HG02938 (cell line): ENCODE data around the gene ACBD6.
A peak's percentile ranks its signal among the peaks of the same experiment; 100 is the strongest.

Experiments used
- ATAC-seq: cut with Tn5 transposase; IDR thresholded peaks from one replicate; pipeline ENCODE4 v1.9.1; 2021; ENCODE audit warnings: mild to moderate bottlenecking, moderate library complexity; ENCODE audit not compliant: unreplicated experiment

The ACBD6 gene

DNA sequence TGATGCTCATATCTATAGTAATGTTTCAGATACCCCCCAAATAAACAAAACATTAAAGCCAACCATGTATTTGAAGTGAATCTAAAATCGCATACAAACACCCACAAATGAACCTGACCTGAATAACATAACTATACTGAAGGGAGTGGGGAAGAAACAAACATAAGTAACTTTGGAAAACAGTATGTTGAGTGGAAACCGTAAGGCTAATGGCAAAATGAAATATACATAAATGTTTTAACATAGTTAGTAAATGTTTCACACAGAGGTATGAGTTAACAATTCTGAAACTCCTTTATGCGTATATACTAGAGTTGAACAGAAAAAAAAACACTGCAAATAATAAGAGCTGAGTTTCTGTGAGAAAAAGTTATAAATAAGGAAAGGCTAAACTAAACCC is 125.6 kb downstream of the ACBD6 start:
- no peak for ATAC-seq

DNA sequence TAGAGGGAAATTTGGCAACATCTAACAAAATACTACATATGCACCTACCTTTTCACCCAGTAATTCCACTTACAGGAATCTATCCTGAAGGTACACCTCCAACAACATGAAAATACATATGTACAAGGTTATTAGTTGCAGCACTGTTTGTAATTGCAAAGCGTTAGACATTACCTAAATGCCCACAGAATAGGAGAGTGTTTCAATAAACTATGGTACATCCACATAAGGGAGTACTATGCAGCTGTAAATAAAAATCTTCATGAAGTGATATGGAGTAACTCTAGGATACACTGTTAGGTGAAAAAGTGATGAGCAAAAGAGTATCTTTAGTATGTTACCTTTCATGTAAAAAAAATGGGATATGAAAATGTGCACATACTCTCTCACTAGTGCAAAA is 126.1 kb downstream of the ACBD6 start:
- no peak for ATAC-seq

DNA sequence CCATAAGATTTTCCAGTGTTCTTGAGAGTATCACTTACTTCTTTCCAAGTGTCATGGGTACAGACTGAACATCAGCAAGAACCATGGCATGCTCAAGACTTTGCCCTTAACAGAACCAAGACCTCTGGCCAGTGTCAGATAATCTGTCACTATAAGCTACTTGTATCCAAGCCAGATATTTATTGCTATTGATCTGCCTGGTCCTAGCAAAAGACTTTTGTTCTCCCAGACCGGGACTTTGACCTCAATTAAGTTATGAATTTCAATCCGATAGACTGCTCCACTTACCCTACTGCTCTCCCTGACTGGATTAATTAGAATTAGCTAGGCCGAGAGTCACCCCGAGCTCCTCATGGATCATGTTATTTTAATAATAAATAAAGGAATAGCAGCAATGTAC is 129.6 kb downstream of the ACBD6 start:
- no peak for ATAC-seq

DNA sequence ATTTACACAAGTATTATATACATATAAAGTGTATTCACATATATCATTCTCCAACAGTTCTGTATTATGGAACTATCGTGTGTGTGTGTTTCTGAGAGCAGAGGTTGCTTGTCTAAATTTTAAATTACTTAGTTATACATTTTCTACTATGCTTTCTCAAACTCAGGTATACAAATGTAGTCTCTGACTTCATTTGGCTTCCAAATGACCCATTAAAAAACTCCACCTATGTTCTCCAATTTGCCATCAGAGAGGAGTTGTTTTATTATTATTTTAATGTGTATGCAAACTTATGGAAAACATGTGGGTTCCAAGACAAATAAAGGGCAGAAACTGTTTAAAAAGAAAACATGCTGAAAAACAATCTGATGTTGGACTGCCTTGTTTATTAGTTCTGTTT is 131.8 kb downstream of the ACBD6 start:
- no peak for ATAC-seq

DNA sequence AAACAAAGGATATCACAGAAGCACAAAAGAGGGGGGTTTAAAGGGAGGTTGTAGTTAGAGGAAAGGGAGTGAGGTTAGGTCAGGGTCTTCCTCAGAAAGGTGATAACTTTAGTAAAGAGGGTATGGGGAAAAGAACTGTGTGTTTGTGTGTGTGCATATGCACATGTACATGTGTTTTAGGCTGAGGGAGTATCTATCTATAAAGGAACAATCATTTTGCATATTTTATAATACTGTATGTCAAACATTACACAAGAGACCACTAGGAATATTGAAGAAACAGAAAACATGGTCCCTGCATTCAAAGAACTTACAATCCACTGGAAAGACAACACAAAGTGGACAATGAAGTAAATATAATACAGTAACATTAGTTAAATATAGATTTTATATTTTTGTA is 132.2 kb downstream of the ACBD6 start:
- no peak for ATAC-seq

DNA sequence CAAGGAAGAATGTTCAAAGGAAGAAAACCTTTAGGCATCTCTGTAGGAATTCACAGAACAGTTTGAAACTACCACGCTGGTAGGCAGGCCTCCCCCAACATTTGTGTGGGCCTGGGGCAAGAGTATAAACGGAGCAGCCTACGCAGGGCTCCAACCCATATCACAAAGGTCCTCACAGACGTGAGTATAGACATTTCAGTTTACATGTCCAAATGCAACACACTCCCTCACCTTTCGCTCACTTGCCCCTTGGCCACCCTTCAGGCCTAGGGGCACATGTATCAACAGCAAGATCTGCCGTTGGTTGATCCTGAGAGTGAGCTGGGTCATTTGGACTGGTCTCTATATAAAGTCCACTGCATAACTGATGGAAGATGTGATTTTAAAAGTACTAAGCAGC is 133.3 kb downstream of the ACBD6 start:
- no peak for ATAC-seq

DNA sequence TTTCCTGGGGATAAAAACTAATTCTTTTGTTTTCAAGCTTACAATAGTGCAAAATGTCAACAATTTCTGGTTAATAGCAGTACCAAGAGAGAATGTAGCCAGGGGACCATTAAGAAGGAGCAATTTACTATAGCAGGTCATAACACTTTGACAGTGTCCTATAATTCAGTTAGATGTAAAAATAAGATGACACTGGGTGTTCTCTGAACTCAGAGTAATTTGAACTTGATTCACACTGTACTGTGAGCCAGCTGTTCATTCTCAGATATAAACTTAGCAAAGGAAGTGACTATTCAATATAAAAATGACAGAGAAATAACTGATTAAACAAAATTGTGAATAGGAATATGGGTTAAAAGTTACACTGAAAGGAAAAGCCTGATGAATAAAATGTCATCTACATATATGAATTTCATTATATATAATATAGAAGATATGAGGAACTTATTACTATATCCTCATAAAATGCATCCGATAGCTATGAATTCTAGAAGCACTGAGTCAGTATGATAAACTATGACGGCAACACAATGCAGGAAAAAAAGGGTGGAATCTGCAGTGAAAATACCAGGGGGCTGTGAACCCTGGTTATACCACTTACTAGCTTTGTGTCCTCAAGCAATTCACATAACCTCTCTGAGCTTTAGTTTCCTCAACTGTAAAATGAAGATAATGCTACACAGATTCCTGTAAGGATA is 135.9 kb downstream of the ACBD6 start:
- no peak for ATAC-seq

DNA sequence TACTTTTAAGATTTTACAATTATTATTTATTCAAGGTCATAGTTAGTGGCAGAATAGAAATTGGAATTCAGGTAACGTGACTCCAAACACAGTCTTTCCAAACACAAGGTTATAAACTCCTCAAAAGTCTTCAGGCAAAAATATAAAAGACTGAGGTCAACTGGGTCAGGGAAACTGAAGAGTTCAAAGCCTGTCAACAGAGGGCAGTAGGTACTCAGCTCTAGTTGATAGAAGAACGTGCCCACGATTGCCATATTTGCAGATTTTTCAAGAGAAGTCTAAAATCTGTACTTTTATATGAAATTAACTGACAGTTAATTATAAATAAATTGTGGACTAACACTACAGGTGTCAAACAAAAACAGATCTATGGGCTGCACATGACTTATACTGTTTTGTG is 137.3 kb downstream of the ACBD6 start:
- ATAC-seq: no peak

DNA sequence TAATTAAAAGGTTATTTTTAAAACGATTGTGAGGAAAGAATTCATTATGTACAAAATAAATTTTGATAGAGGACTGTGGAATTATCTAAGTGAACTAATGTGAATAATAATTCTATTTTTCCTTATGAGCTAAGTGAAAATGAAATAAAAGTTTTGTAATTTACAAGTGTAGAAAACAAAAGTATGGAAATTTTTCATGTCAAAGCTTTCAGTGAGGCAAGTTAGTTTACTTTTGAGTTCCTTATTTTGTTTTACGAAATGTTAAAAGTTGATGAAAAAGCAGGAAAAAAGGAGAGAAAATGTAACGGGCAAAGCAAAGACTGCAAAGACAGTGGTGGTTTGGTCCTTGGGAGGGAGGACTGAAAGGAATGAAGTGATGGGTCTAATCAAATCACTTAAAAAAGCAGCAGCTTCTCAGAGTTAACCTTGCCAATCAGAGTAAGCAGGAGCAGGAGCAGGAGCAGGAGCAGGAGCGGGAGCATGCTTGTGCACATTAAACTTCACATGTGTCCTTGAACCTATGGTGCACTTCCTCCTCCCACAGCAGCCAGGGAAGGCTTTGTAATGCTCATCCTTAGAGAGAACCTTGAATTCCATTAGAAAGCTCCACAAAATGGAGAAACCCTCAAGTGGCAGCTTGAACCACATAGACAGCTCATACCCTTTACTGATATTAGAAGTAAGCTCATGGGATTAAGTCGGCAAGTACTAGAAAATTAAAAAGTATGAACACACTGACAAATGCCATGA is 139.0 kb downstream of the ACBD6 start:
- ATAC-seq: no peak

DNA sequence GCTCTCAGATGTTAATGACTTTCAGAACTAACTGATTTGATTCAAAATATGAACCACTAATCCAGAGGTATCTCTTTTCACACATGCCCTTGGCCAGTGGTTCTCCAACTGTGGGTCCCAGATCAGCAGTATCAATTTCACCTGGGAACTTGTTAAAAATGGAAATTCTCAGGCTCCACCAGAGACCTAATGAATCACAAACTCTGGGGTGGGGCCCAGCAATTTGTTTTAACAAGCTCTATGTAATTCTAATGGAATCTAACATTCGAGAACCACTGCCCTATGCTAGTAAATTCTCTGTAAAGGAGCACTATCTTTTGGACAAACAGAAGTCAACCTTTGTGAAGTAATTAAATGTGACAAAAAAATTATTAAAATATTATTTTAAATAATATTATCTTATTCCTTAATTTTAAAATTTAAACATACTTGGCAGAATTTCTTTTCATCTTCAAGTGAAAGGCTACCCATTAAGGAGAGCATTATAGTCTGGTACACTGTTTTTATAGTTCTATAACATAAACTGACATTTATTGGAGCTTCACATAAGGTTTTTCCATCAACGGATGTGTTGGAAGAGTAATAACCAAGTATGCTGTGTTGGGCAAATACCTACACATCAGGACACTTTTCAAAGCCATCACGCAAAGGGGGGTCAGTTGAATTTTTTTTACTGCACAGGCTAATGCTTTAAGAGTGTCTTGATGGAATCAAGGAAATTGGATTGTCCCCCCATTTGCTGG is 141.9 kb downstream of the ACBD6 start:
- ATAC-seq: no peak

DNA sequence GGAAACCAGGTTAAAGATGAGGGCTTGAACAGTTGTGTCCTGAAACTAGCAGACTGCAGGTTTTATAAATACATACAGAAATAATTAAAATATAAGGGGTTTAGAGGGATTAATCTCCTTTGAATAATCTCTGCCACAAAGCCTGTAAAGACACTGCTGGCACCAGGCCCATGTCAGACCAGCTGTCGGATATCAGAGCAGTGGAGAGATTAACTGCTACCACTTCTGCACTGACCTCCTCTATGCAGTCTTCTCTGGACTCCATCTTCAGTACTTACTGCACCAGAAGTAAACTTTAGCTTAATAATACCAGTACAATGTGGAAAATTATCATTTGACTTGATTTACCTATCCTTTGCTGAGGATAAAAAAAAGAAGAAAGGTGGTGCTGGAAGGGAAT is 143.7 kb downstream of the ACBD6 start:
- no peak for ATAC-seq

DNA sequence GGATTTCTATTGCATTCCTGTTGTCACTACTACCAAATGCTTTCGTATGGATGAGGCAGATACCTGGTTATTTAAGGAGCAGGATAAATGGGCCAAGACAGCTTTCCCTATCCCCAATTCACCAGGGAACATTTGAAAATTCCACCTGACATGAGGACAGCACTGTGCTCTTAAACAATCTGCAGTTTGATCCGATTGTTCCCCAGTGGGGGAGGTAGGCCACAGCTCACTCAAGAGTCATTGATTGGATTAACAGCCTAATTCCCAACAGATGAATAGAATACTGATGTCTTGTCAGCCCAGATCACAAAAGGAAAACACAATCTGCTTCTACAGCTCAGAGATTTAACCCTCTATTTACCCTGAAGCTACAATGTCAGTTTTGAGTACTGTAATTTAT is 148.4 kb downstream of the ACBD6 start:
- ATAC-seq: no peak

DNA sequence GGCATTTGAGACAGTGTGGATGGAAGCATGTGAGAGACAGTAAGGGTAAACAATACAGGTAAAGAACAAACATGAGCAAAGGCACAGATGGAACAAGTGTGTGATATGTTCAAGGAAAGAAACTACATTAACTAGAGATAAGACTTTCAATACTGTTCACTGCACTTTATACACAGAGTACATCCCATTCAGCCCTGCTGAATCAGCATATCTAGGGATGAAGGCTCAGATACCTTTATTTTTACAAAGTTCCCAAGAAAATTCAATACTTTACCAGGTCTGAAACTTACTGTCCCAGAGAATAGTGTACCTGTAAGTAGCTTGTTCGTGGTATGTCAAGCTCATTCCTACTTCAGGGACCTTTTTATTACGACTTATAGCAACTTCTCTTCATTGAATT is 149.8 kb downstream of the ACBD6 start:
- no peak for ATAC-seq

DNA sequence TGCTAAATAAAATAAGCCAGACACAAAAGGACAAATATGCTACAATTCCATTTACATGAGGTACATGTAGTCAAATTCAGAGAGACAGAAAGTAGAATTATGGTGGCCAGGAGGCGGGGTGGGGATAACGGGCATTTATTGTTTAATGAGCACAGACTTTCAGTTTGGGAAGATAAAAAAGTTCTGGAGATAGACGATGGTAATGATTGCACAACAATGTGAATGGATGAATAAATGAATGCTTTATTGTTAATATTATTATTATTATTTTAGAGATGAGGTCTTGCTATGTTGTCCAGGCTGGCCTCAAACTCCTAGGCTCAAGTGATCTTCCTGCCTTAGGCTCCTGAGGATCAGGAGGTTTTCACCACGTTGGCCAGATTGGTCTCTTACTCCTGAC is 150.4 kb downstream of the ACBD6 start:
- no peak for ATAC-seq

DNA sequence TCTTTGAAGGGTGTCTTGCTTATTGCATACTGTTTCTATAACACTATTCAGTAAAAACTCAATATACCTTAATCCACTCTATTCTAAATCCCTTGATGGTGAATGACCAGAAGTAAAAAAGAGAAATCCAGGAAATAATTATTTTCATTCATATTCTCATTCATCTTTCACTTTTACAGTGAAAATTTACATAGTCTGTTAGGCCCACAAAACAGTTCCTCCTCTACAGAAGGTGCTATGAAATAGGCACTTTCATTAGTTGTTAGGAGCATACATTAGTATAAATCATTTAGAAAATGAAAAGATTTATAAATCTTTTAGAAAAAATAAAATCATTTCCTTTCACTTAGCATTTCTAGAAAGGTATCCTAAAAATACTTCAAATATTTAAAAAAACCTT is 157.2 kb downstream of the ACBD6 start:
- no peak for ATAC-seq

DNA sequence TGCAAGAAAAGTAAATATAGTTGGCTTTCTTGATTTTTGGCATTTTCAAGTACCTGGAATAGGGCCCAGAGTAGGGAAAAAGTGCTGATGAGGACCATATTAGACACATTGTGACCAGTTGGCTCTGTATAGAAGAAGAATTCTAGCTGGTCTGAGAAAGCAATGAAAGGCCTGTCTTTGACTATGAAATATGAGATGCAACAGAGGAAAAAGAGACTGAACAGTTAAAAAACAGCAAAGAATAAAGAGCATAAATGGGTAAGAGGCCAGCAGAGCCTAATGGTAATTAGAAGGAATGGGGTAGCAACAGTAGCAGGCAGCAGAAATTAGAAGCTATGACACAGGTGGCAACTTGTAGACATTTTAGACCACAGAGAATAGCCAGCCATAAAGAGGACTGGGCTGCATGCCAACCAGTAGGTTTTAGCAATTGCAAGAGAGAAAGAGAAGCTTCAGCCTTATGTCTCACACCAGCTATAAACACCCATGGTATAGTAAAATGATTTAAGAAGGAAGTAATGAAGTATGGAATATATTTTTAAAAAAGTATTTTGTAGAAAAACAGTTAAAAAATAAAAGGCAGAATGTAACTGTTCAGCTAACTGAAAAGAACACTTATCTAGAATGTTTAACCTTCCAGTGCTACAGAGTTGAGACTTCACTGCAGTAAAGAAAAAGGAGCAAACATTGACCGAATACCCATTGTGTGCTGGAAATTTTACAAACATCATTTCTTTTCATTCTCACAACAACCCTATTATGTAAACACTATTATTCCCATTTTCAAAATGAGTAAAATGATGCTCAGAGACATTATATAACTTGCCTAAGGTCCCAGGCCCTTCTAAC is 158.2 kb downstream of the ACBD6 start:
- ATAC-seq: peak; percentile 70

DNA sequence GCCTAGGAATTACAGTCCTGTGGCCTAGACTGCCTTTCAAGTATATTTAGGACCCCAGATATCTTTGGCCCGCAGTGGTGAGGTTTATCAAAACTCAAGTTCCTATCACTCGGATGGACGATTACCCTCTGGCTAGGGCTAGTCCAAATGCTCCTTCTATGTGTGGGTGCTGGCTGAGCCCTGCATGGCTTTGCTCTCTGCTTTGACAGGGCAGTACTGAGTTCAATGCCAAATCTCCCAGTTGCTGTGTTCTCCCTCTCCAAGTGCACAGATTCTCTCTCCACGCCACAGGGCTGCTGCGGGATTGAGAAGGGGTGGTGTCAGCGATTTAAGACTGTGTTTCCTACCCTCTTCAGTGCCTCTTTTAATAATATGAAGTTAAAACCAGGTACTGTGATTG is 175.3 kb downstream of the ACBD6 start:
- no peak for ATAC-seq

DNA sequence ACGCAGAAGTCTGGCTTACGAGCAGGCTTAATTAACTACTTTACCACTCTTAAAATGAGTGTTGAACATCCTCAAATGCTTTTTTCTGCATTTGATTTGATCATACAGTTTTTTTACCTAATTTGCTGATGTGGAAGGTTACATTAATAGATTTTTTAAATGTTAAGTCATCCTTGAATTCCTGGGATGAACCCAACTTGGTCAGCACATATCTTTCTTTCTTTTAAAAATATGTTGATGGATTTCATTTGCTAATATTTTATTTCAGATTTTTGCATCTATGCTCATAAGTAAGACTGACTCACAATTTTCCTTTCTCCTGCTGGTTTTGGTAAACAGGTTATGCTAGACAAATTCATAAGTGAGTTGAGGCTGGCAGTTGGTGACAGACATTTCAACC is 189.5 kb downstream of the ACBD6 start:
- ATAC-seq: no peak

DNA sequence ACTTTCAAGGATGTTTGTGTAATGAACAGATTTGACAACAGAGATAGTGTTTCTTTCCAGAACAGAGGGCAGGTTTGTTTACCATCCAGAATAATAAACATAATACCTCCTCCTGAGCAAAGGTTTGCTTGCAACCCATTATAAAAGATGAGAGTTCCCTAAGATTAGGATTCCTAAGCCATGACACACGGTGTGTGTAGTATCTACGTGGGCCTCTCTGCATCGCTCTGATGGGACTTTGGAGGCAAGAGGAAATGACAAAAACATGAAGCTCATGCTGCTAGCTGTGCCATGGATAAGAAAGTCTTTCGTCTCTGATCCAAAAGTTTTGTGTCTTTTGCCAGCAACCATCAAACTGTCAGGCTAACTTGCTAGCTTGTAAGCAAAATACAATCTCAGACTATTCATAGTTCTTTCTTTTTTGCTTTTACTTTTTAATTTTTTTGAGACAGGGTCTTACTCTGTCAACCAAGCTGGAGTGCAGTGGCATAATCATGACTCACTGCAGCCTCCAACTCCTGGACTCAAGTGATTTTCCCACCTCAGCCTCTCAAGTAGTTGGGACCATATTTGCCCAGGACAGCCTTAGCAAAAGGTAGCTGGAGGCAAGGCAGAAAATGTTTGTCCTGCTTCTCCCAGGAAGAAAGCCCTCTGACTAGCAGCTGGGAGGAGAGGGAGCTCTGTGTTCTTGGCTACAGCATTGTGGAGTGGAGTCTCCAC is 191.2 kb downstream of the ACBD6 start:
- ATAC-seq: no peak

DNA sequence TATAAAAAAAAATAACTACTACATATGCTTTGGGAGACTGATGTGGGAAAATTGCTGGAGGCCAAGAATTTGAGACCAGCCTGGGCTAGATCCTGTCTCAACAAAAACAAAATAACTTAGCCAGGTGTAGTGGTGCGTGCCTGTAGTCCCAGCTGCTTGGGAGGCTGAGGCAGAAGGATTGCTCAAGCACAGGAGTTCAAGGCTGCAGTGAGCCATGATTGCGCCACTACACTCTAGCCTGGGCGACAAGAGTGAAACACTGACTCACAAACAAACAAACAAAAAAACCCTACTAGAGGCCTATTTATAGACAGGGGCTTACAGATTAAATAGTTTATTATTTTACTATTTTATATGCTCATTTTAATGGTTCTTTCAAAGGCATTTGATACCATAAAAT is 192.3 kb downstream of the ACBD6 start:
- no peak for ATAC-seq

DNA sequence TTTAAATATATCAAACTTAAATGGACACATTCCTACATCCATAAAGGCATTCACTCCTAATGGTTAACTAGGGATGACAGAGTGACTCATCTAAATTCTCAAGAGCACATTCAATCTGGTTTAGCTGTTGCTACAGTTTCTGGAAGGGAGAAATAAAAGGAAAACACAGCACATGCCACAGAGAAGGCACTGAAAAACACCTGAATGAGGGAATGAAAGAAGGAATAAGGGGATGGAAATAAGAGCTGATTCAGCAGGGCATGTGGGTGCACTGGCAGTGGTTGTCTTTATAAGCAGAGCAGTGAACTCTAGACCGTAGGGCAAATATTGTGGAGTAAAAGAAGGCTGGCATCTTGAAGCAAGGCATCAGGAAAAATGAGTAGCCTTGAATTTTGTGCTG is 193.0 kb downstream of the ACBD6 start:
- ATAC-seq: no peak
